Activated naive CD8-positive, alpha-beta T cell (primary cell): ENCODE measurements around the gene TTC7B.

ENCODE experiments used
- H3K27ac Mint-ChIP-seq: one replicate; pipeline ENCODE4 v1.8.0; 2021; ENCODE audit warnings: mixed read lengths
- H3K27me3 Mint-ChIP-seq: one replicate; pipeline ENCODE4 v1.8.0; 2021; ENCODE audit warnings: mixed read lengths
- H3K36me3 Mint-ChIP-seq: one replicate; pipeline ENCODE4 v1.8.0; 2021; ENCODE audit warnings: mixed read lengths
- H3K4me1 Mint-ChIP-seq: one replicate; pipeline ENCODE4 v1.8.0; 2021; ENCODE audit warnings: low read depth, mixed read lengths
- H3K4me3 Mint-ChIP-seq: one replicate; pipeline ENCODE4 v1.8.0; 2021; ENCODE audit warnings: mild to moderate bottlenecking, mixed read lengths
- H3K9me3 Mint-ChIP-seq: one replicate; pipeline ENCODE4 v1.8.0; 2021; ENCODE audit warnings: low read depth, mixed read lengths

TTC7B gene

DNA sequence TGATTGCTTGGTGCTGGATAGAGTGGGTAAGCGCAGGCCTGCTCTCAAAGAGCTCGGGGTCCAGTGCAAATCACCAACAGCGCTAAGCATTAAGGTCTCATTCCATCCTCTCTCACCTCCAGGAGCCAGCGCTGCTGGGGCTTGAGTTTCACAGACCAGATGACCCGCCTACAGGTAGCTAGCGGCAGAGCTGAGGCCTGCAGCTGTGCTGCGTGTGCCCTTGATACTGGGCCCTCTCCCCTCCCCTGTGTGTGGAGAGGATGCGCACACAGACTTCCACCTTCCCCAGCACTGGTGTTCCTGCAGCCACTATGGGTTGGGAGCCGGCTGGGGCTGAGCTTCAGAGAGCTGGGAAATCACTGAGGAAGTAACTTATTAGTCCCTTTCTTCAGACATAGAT is 269.5 kb downstream of the TTC7B start:
- Mint-ChIP-seq H3K9me3 (no peaks in the 10 kb centered on the region), H3K36me3 (no peaks in the 10 kb centered on the region), H3K27me3 (no peaks in the 10 kb centered on the region), H3K27ac (no peak overlapping the region), H3K4me3 (no peak overlapping the region), H3K4me1 (no peaks in the 10 kb centered on the region)

- Mint-ChIP-seq H3K4me3 (no peak overlapping the region), H3K27ac (no peak overlapping the region)
These were observed 270.1 kb downstream of the TTC7B start for GRCh38 chr14:90545966-90546751.

DNA sequence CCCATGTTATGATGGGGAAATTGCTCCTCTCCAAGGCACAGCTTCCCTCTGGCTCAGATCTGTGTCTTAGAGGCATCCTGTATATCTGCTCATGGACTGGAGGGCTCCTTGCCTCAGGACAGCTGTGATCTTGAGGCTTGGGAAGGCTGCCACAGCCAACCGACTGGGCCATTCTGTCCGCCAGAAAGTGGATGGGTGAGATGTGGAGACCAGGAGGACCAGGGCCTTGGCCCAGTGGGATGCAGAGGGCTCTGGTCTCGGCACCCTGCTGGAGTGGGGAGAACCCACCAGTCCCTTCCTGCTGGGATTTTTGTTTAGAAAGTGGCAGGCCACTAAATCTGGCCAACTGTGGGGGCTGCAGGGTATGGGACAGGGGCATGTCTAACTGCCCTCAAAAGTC is 270.8 kb downstream of the TTC7B start:
- Mint-ChIP-seq H3K9me3 (no peaks in the 10 kb centered on the region), H3K4me3 (no peak overlapping the region), H3K27me3 (no peaks in the 10 kb centered on the region), H3K27ac (no peak overlapping the region), H3K36me3 (no peaks in the 10 kb centered on the region), H3K4me1 (no peaks in the 10 kb centered on the region)

More at GRCh38 chr14:90545966-90546751, 270.1 kb downstream of the TTC7B start:
- Mint-ChIP-seq H3K36me3 (no peaks in the 10 kb centered on the region), H3K9me3 (no peaks in the 10 kb centered on the region), H3K27me3 (no peaks in the 10 kb centered on the region), H3K4me1 (no peaks in the 10 kb centered on the region)

DNA sequence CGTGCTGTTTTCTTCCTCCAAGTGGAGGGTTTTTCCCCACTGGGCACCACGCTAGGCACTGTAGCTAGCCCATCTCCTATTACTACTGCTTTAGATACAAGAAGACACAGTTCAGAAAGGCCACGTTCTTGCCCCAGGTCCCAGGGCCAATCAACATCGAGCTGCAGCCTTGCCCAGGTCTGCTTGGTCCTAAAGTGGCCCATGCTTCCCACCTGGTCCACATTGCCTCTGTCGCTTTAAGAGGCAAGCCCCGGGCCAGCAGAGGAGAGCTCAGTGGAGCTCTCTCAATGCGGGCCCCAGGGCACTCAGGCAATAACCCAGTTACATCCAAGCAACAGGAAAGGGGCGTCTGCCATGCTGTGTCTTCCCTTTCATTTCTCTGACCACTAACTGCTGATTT is 271.3 kb downstream of the TTC7B start:
- no peaks in the 10 kb centered on the region for H3K27me3 Mint-ChIP-seq
- no peaks in the 10 kb centered on the region for H3K4me1 Mint-ChIP-seq
- no peak overlapping the region for H3K27ac Mint-ChIP-seq
- H3K9me3 Mint-ChIP-seq: no peaks in the 10 kb centered on the region
- no peak overlapping the region for H3K4me3 Mint-ChIP-seq
- no peaks in the 10 kb centered on the region for H3K36me3 Mint-ChIP-seq

DNA sequence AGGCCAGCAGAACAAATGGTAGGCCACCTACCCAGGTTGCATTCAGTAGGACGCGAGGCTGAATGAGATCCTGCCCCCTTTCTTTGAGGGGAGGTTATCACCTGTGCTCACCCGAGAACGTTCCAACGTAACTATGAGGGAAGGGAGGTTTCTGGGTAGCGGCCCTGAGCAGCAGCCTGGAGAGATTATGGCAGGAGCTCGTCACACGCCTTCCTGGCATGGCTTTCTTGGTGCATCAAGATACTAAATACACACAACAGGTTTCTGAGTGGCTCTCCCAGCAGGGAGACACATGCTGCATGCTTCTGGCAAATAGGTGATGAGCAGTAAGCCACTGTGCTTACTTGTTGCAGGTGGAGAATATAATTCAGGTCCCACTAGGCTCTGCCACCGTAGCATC is 271.7 kb downstream of the TTC7B start:
- H3K27ac Mint-ChIP-seq: no peak overlapping the region
- no peaks in the 10 kb centered on the region for H3K9me3 Mint-ChIP-seq
- H3K4me3 Mint-ChIP-seq: no peak overlapping the region
- no peaks in the 10 kb centered on the region for H3K4me1 Mint-ChIP-seq
- H3K36me3 Mint-ChIP-seq: no peaks in the 10 kb centered on the region
- H3K27me3 Mint-ChIP-seq: no peaks in the 10 kb centered on the region

GRCh38 chr14:90543876-90544275 is 272.4 kb downstream of the TTC7B start:
- no peaks in the 10 kb centered on the region for H3K9me3 Mint-ChIP-seq
- no peaks in the 10 kb centered on the region for H3K36me3 Mint-ChIP-seq
- no peaks in the 10 kb centered on the region for H3K27me3 Mint-ChIP-seq
- H3K4me1 Mint-ChIP-seq: no peaks in the 10 kb centered on the region
- H3K4me3 Mint-ChIP-seq: no peak overlapping the region
- H3K27ac Mint-ChIP-seq: no peak overlapping the region

GRCh38 chr14:90541076-90541634 is 275.1 kb downstream of the TTC7B start:
- Mint-ChIP-seq H3K27me3 (no peaks in the 10 kb centered on the region), H3K27ac (no peak overlapping the region), H3K4me1 (no peaks in the 10 kb centered on the region), H3K9me3 (no peaks in the 10 kb centered on the region), H3K36me3 (no peaks in the 10 kb centered on the region), H3K4me3 (no peak overlapping the region)

GRCh38 chr14:90540437-90540836 is 275.8 kb downstream of the TTC7B start:
- no peaks in the 10 kb centered on the region for H3K36me3 Mint-ChIP-seq
- no peaks in the 10 kb centered on the region for H3K9me3 Mint-ChIP-seq
- H3K27ac Mint-ChIP-seq: no peak overlapping the region
- H3K4me1 Mint-ChIP-seq: no peaks in the 10 kb centered on the region
- no peaks in the 10 kb centered on the region for H3K27me3 Mint-ChIP-seq
- no peak overlapping the region for H3K4me3 Mint-ChIP-seq

- Mint-ChIP-seq H3K9me3 (no peaks in the 10 kb centered on the region), H3K27ac (no peak overlapping the region)
These were observed 276.2 kb downstream of the TTC7B start for GRCh38 chr14:90539996-90540395.

DNA sequence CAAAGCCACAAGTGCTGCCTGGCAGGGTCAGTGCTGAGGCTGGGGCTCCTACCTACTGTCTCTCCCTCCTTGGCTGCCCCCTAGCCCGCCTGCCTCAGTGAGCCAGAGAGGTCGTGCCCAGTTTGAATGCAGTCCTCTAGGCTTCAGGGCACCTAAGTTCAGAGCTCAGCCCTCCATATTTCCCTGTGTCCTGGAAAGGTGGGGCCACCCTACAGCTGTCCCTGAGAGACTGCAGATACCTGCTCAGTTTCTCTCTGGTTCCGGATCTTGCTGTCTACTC is 276.8 kb downstream of the TTC7B start:
- Mint-ChIP-seq H3K36me3 (no peaks in the 10 kb centered on the region), H3K9me3 (no peaks in the 10 kb centered on the region), H3K4me1 (no peaks in the 10 kb centered on the region), H3K4me3 (no peak overlapping the region), H3K27me3 (no peaks in the 10 kb centered on the region), H3K27ac (no peak overlapping the region)

More at GRCh38 chr14:90539996-90540395, 276.2 kb downstream of the TTC7B start:
- no peaks in the 10 kb centered on the region for H3K27me3 Mint-ChIP-seq
- no peaks in the 10 kb centered on the region for H3K36me3 Mint-ChIP-seq
- H3K4me3 Mint-ChIP-seq: no peak overlapping the region
- H3K4me1 Mint-ChIP-seq: no peaks in the 10 kb centered on the region

- Mint-ChIP-seq H3K27me3 (no peaks in the 10 kb centered on the region), H3K4me1 (no peaks in the 10 kb centered on the region), H3K36me3 (no peaks in the 10 kb centered on the region), H3K9me3 (no peaks in the 10 kb centered on the region), H3K27ac (no peak overlapping the region), H3K4me3 (no peak overlapping the region)
These were observed 277.3 kb downstream of the TTC7B start for GRCh38 chr14:90538716-90539495.

DNA sequence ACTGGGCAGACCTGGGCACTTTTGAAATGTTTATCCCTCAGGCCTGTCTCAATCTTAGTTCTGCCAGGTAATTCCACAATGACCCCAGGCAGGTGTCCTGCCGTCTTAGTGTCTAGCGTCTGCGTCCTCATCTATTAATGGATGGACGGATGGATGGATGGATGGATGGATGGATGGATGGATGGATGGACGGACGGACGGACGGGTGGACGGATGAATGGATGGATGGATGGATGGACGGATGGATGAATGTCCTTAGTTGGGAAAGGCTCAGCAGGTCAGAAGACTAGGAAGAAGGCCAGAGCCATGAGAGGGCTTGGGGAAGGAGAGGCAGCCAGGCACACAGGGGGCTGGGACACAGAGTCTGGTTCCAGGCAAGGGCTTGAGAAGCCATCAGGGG is 278.1 kb downstream of the TTC7B start:
- no peaks in the 10 kb centered on the region for H3K27me3 Mint-ChIP-seq
- no peaks in the 10 kb centered on the region for H3K4me1 Mint-ChIP-seq
- no peak overlapping the region for H3K27ac Mint-ChIP-seq
- H3K4me3 Mint-ChIP-seq: no peak overlapping the region
- H3K36me3 Mint-ChIP-seq: no peaks in the 10 kb centered on the region
- no peaks in the 10 kb centered on the region for H3K9me3 Mint-ChIP-seq

GRCh38 chr14:90536511-90537191 is 279.6 kb downstream of the TTC7B start:
- no peaks in the 10 kb centered on the region for H3K4me1 Mint-ChIP-seq
- H3K27me3 Mint-ChIP-seq: no peaks in the 10 kb centered on the region
- no peak overlapping the region for H3K27ac Mint-ChIP-seq
- no peak overlapping the region for H3K4me3 Mint-ChIP-seq
- H3K9me3 Mint-ChIP-seq: no peaks in the 10 kb centered on the region
- no peaks in the 10 kb centered on the region for H3K36me3 Mint-ChIP-seq

DNA sequence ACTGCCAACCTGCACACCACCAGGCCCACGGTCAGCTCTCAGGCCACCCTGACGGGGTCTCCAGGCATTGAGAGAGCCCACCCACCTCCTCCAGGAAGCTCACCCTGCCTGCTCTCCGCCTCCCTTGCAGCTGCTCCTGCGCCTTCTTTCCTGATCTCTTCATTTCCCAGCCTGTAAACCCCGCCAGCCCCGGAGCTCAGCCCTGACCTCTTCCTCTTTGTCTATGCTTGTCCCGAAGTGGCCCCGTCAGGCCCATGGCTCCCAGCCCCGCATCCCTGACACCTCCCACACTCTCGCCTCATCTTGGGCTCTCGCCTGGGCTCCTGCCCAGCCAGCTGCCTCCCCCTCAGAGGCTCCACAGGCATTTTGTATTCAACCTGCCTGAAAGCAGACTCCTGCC is 280.1 kb downstream of the TTC7B start:
- no peaks in the 10 kb centered on the region for H3K27me3 Mint-ChIP-seq
- no peaks in the 10 kb centered on the region for H3K4me1 Mint-ChIP-seq
- no peak overlapping the region for H3K27ac Mint-ChIP-seq
- H3K4me3 Mint-ChIP-seq: no peak overlapping the region
- no peaks in the 10 kb centered on the region for H3K36me3 Mint-ChIP-seq
- no peaks in the 10 kb centered on the region for H3K9me3 Mint-ChIP-seq

- Mint-ChIP-seq H3K9me3 (no peaks in the 10 kb centered on the region), H3K27ac (no peak overlapping the region), H3K27me3 (no peaks in the 10 kb centered on the region), H3K4me3 (no peak overlapping the region), H3K4me1 (no peaks in the 10 kb centered on the region), H3K36me3 (no peaks in the 10 kb centered on the region)
These were observed 280.6 kb downstream of the TTC7B start for GRCh38 chr14:90535556-90536090.
